Trophoblast cell (in vitro differentiated cells and primary cell): ENCODE data around the gene FCRL3.

Source experiments
- DNase-seq, 2 donors: peaks; one replicate each; pipeline ENCODE4 v3.0.0-alpha.2; 2016
- H2AFZ ChIP-seq: 2 replicates; pipeline ENCODE4 v1.6.1; 2013; ENCODE audit warnings: low read length, moderate library complexity, mild to moderate bottlenecking; ENCODE audit not compliant: insufficient read depth, poor library complexity
- H2AK5ac ChIP-seq: 2 replicates; pipeline ENCODE4 v1.6.1; 2013; ENCODE audit warnings: mild to moderate bottlenecking, low read length
- H2BK120ac ChIP-seq: 2 replicates; pipeline ENCODE4 v1.6.1; 2013; ENCODE audit warnings: low read length, mild to moderate bottlenecking, moderate library complexity; ENCODE audit not compliant: insufficient read depth, poor library complexity
- H2BK12ac ChIP-seq: 2 replicates; pipeline ENCODE4 v1.6.1; 2013; ENCODE audit warnings: mild to moderate bottlenecking, low read length, moderate library complexity
- H2BK5ac ChIP-seq: 2 replicates; pipeline ENCODE4 v1.6.1; 2013; ENCODE audit warnings: low read length, low read depth, moderate library complexity, mild to moderate bottlenecking; ENCODE audit not compliant: poor library complexity
- H3K14ac ChIP-seq: 2 replicates; pipeline ENCODE4 v1.6.1; 2013; ENCODE audit warnings: mild to moderate bottlenecking, low read length
- H3K18ac ChIP-seq: 2 replicates; pipeline ENCODE4 v1.6.1; 2013; ENCODE audit warnings: mild to moderate bottlenecking, low read length
- H3K23ac ChIP-seq: 2 replicates; pipeline ENCODE4 v1.6.1; 2013; ENCODE audit warnings: low read length
- H3K27ac ChIP-seq: 2 replicates; pipeline ENCODE4 v1.5.1; 2013; ENCODE audit warnings: low read depth, mild to moderate bottlenecking, inconsistent platforms, low read length, moderate library complexity
- H3K27me3 ChIP-seq: 2 replicates; pipeline ENCODE4 v1.6.1; 2013; ENCODE audit warnings: inconsistent platforms, mild to moderate bottlenecking, low read length, moderate library complexity; ENCODE audit not compliant: insufficient read depth
- H3K36me3 ChIP-seq, 2 experiments: 1 replicate in 1 of 2; 2 replicates in 1 of 2; pipeline ENCODE4 v1.6.1; 2013; ENCODE audit warnings: low read length in 2 of 2, mild to moderate bottlenecking in 2 of 2, moderate library complexity in 1 of 2; ENCODE audit not compliant: insufficient read depth in 2 of 2, control insufficient read depth in 1 of 2
- H3K4ac ChIP-seq: 2 replicates; pipeline ENCODE4 v1.6.1; 2013; ENCODE audit warnings: low read depth, mild to moderate bottlenecking, low read length, moderate library complexity
- H3K4me1 ChIP-seq, 2 experiments: 1 replicate in 1 of 2; 2 replicates in 1 of 2; pipeline ENCODE4 v1.6.1; 2013; ENCODE audit warnings: low read length in 2 of 2, mild to moderate bottlenecking in 2 of 2, moderate library complexity in 1 of 2; ENCODE audit not compliant: insufficient read depth in 2 of 2, control insufficient read depth in 1 of 2
- H3K4me2 ChIP-seq: 2 replicates; pipeline ENCODE4 v1.6.1; 2013; ENCODE audit warnings: inconsistent platforms, mild to moderate bottlenecking, low read length, moderate library complexity
- H3K4me3 ChIP-seq: 2 replicates; pipeline ENCODE4 v1.5.1; 2013; ENCODE audit warnings: mild to moderate bottlenecking, low read depth, low read length, inconsistent platforms
- H3K79me1 ChIP-seq: one replicate; pipeline ENCODE4 v1.6.1; 2013; ENCODE audit warnings: low read length
- H3K79me2 ChIP-seq: 2 replicates; pipeline ENCODE4 v1.6.1; 2013; ENCODE audit warnings: low read length, mild to moderate bottlenecking; ENCODE audit not compliant: control insufficient read depth, insufficient read depth, poor library complexity
- H3K9ac ChIP-seq: 2 replicates; pipeline ENCODE4 v1.6.1; 2013; ENCODE audit warnings: mild to moderate bottlenecking, low read length
- H3K9me3 ChIP-seq: 2 replicates; pipeline ENCODE4 v1.6.1; 2013; ENCODE audit warnings: low read depth, mild to moderate bottlenecking, control low read depth, inconsistent platforms, low read length; ENCODE audit not compliant: insufficient read depth
- H4K12ac ChIP-seq: 2 replicates; pipeline ENCODE4 v1.6.1; 2013; ENCODE audit warnings: low read depth, mild to moderate bottlenecking, low read length, moderate library complexity
- H4K8ac ChIP-seq: 2 replicates; pipeline ENCODE4 v1.6.1; 2013; ENCODE audit warnings: low read depth, mild to moderate bottlenecking, low read length, moderate library complexity
- H4K91ac ChIP-seq: one replicate; pipeline ENCODE4 v1.6.1; 2013; ENCODE audit warnings: low read depth, mild to moderate bottlenecking, low read length, moderate library complexity
- WGBS: extraction: QIAGEN DNeasy Blood & Tissue Kit; methylation state at CpG from one replicate; pipeline ENCODE4 v1.1.7; 2013; ENCODE audit warnings: missing lambda C conversion rate; ENCODE audit not compliant: insufficient read length, insufficient coverage; ENCODE audit errors: extremely low coverage; 5-methylcytosine and 5-hydroxymethylcytosine counted together

FCRL3 gene

GRCh38 chr1:157703981-157704380 is 3.4 kb upstream of the FCRL3 start:
- H2AK5ac ChIP-seq, result no peak overlapping the region
- H3K18ac ChIP-seq, result no peak overlapping the region
- H4K8ac ChIP-seq, result no peak overlapping the region
- H2AFZ ChIP-seq, result no peak overlapping the region
- no peak overlapping the region for H2BK120ac ChIP-seq
- no peak for DNase-seq
- no peaks in the 10 kb centered on the region for H3K9me3 ChIP-seq
- no peak overlapping the region for H4K91ac ChIP-seq
- no peaks in the 10 kb centered on the region for H3K4me1 ChIP-seq
- H3K36me3 ChIP-seq, result no peaks in the 10 kb centered on the region
- H2BK5ac ChIP-seq, result no peak overlapping the region
- H3K79me2 ChIP-seq, result no peaks in the 10 kb centered on the region
- H4K12ac ChIP-seq, result no peak overlapping the region
- no peak overlapping the region for H3K14ac ChIP-seq
- H3K9ac ChIP-seq, result no peak overlapping the region
- no peaks in the 10 kb centered on the region for H3K79me1 ChIP-seq
- no CpG with 5 or more reads among the region's 4 CpGs for WGBS
- no peak overlapping the region for H2BK12ac ChIP-seq
- no peaks in the 10 kb centered on the region for H3K27me3 ChIP-seq
- H3K4me2 ChIP-seq, result no peak overlapping the region
- no peak overlapping the region for H3K4ac ChIP-seq
- no peak overlapping the region for H3K23ac ChIP-seq
- H3K4me3 ChIP-seq, result no peak overlapping the region
- H3K27ac ChIP-seq, result no peak overlapping the region

- H3K9ac ChIP-seq, result no peak overlapping the region
- no peak overlapping the region for H2BK12ac ChIP-seq
- no peak overlapping the region for H4K12ac ChIP-seq
- H3K36me3 ChIP-seq, result no peaks in the 10 kb centered on the region
- H3K4me2 ChIP-seq, result no peak overlapping the region
- WGBS, result no CpG with 5 or more reads among the region's 5 CpGs
- no peak overlapping the region for H3K18ac ChIP-seq
- no peak overlapping the region for H2BK5ac ChIP-seq
- H3K9me3 ChIP-seq, result no peaks in the 10 kb centered on the region
- no peak overlapping the region for H3K4ac ChIP-seq
- H2AFZ ChIP-seq, result no peak overlapping the region
- H3K27ac ChIP-seq, result no peak overlapping the region
- H3K4me1 ChIP-seq, result no peaks in the 10 kb centered on the region
- DNase-seq, result no peak
- H2BK120ac ChIP-seq, result no peak overlapping the region
- H3K79me2 ChIP-seq, result no peaks in the 10 kb centered on the region
- H4K91ac ChIP-seq, result no peak overlapping the region
- no peak overlapping the region for H4K8ac ChIP-seq
- no peaks in the 10 kb centered on the region for H3K79me1 ChIP-seq
- no peak overlapping the region for H3K23ac ChIP-seq
- no peak overlapping the region for H3K14ac ChIP-seq
- H3K4me3 ChIP-seq, result no peak overlapping the region
- H3K27me3 ChIP-seq, result no peaks in the 10 kb centered on the region
- H2AK5ac ChIP-seq, result no peak overlapping the region
These were observed 1.8 kb upstream of the FCRL3 start for GRCh38 chr1:157702308-157702825.

- no peak for DNase-seq
- Histone ChIP-seq H4K8ac (no peak overlapping the region), H2BK120ac (no peak overlapping the region), H3K14ac (no peak overlapping the region), H4K91ac (no peak overlapping the region), H3K79me1 (no peaks in the 10 kb centered on the region), H3K9ac (no peak overlapping the region), H3K36me3 (no peaks in the 10 kb centered on the region), H3K23ac (no peak overlapping the region), H3K4me3 (no peak overlapping the region), H3K27me3 (no peaks in the 10 kb centered on the region), H4K12ac (no peak overlapping the region), H3K9me3 (no peaks in the 10 kb centered on the region), H2BK5ac (no peak overlapping the region), H3K4me2 (no peak overlapping the region), H3K18ac (no peak overlapping the region), H3K27ac (no peak overlapping the region), H2BK12ac (no peak overlapping the region), H2AFZ (no peak overlapping the region), H2AK5ac (no peak overlapping the region), H3K4ac (no peak overlapping the region), H3K4me1 (no peaks in the 10 kb centered on the region), H3K79me2 (no peaks in the 10 kb centered on the region)
- WGBS, result no CpG with 5 or more reads among the region's 5 CpGs
These were observed 264 bp downstream of the FCRL3 start for GRCh38 chr1:157700305-157700704.

- no peak overlapping the region for H3K27ac ChIP-seq
- H3K23ac ChIP-seq, result no peak overlapping the region
- no CpG with 5 or more reads among the region's 4 CpGs for WGBS
- H3K9me3 ChIP-seq, result no peaks in the 10 kb centered on the region
- H2BK120ac ChIP-seq, result no peak overlapping the region
- no peak overlapping the region for H3K4me3 ChIP-seq
- no peak overlapping the region for H2BK5ac ChIP-seq
- no peaks in the 10 kb centered on the region for H3K79me1 ChIP-seq
- H2AFZ ChIP-seq, result no peak overlapping the region
- no peak overlapping the region for H2BK12ac ChIP-seq
- H4K91ac ChIP-seq, result no peak overlapping the region
- no peaks in the 10 kb centered on the region for H3K36me3 ChIP-seq
- H3K4me2 ChIP-seq, result no peak overlapping the region
- no peak overlapping the region for H3K18ac ChIP-seq
- no peak overlapping the region for H4K12ac ChIP-seq
- H3K14ac ChIP-seq, result no peak overlapping the region
- no peak overlapping the region for H3K4ac ChIP-seq
- H3K79me2 ChIP-seq, result no peaks in the 10 kb centered on the region
- H2AK5ac ChIP-seq, result no peak overlapping the region
- H4K8ac ChIP-seq, result no peak overlapping the region
- H3K27me3 ChIP-seq, result no peaks in the 10 kb centered on the region
- H3K9ac ChIP-seq, result no peak overlapping the region
- H3K4me1 ChIP-seq, result no peaks in the 10 kb centered on the region
- peak in 1 of 2 donors; percentile 1 for DNase-seq
These were observed 2.6 kb downstream of the FCRL3 start for GRCh38 chr1:157697781-157698569.
